ENCODE measurements around the gene NKRF.
"Not testable (repeated sequence)": the region's sequence is repeated elsewhere in the genome, so short reads cannot be mapped to it uniquely, and the experiment has no call there.

The NKRF gene

DNA sequence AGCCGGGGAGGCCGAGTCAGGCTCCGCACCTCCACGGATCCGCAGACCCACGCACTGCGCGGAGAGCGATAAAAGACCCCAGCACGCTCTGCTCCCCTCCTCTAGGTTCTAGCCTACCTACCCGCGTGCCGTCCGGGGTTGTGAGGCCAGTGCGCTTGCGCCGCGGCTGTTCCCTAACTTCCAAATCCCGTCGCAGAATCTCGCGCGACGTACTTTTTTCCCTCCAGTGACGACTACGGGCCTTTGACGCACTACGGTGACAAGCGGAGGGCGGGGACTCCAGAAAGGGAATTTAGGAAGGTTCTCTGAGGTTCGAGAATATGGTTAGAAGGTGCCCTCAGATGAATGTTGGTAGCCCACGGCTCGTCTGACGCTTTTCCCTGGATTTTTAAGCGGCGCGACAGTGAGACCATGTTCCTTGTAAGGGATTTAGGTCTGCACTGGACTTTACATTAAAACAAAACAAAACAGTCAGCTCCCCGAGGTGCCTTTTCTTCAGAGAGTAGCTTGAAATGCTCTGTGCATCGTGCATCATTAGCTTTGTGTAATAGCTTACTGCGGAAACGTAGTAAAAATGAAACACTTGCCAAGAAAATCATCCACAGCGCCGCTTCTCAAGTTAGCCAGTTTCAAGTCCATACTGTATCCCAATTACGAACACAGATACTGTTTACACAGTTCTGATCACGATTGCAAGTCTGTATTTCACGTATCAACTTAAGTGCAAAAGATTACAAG lies at the start of gene NKRF:
TSS of gene NKRF (minus strand) at position 145 of the 738 bp plus-strand sequence.
- peak; percentile 60 for DNase-seq (ENCODE audit: low read depth)

DNA sequence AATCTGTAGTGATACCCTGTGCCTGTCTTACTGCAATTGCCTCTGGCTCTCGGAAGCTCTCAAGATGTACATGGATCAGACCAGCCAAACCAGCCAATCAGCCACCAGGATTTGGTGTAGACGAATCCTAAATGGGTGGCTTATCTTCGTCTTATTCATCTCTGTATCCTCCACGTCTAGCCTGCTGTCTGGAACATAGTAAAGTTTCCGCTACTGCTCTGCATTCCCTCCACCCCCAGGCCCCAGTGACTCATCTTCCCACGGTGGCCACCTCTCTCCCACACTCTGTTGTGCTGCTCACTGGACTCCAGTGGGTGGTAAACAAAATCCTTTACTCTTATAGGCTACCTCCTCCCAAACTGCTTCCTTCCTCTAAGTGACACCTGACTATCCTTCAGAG lies 48.9 kb upstream of the NKRF start:
- no peak for DNase-seq (ENCODE audit: low read depth)

DNA sequence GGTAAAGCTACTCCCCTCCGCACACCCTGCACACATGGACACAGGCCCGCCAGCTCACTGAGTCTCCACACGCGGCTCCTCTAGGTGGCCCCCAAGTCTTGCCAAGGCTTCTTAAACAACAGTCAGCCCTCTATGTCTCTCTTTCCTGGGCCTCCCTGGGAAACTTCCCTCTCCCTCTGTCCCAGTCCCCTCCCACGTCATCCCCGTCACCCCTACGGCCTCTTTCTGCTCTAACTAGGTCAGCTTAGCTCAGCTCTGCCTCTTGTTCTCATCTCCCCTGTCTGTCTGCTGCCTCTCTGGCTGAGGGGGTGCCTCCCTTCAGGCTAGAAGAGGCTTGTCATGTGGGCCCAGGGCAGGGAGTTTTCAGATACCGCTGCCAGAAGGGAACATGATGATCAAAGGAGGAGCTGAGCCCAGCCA lies 47.9 kb upstream of the NKRF start:
- no peak for DNase-seq (ENCODE audit: low read depth)

- no peak for DNase-seq (ENCODE audit: low read depth)
Measured at GRCh38 chrX:119648421-119648775, 42.2 kb upstream of the NKRF start.

- DNase-seq (ENCODE audit: low read depth): no peak
Measured at GRCh38 chrX:119647552-119648420, 41.6 kb upstream of the NKRF start.

GRCh38 chrX:119647089-119647488 lies 40.9 kb upstream of the NKRF start:
- no peak for DNase-seq (ENCODE audit: low read depth)

DNA sequence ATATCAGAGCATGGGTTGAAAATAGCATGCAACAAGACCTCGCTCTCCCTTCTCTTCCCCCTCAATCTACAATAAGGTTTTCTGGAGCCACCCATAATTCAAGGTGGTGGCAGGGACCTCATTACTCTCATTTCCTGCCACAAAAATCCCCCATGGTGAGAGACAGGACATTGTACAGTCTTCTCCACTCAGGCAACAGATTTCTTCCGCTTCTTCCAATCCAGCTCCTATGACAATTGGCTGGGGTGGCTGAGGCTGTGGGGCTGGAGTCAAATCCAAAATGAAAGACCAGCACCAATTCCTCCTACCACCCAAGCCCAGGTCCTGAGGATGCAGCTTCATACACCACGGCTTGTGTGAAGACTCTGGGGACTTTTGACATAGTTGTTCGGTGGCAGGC lies 40.3 kb upstream of the NKRF start:
- DNase-seq (ENCODE audit: low read depth): no peak

GRCh38 chrX:119643696-119644095 lies 37.5 kb upstream of the NKRF start:
- no peak for DNase-seq (ENCODE audit: low read depth)

DNA sequence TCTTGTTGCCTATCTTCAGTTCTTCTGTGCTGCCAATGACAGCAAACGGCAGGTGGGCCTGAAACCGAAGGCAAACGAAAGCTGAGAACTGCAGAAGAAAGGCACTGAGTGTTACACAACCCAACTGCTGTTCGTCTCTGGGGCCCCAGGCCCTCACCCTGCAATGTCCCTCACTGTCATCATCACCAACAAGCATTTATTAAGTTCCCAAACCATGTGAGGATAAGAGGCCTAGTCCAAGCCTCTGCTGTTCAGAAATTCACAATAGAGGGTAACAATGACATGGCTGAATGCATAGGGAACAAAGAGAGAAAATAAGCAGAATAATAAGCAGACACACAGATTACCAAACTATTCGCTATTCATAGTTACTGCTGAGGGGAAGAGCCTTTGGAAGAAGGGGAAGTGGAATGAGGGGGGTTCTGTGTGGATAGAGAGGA lies 34.5 kb upstream of the NKRF start:
- DNase-seq (ENCODE audit: low read depth): no peak

DNA sequence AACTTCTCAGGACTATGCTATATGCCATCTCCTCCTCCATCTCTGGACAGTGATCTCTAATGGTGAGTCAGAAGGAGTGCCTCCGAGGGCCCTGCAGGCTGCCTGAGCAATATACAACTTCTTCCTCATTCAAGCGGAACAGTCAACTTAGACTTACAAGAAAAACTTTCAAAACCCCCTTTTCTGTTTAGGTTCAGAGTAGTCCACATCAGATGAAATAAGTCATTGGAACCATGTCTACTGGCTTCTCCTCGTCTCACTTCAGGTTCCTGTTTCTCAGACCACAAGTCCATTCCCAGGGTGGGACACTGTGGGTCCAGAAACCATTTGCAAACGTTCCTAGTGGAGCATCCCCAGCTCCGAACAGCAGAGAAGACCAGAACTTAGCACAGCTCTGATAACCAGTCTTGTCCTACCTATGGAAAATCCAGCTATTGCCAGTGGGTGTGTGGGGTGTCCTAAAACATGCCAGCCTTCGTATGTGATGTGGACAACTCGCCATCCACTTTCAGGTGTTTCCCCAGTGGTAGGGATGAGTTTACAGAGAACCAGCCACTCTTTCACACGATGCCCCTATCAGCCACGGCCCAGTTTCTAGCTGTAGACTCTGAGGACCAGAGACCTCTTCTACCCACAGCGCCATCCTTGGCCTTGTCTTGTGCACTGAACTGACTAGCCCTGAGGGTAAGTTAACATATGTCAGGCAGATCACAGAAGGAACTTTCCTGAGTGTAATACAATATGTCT lies 32.7 kb upstream of the NKRF start:
- DNase-seq (ENCODE audit: low read depth): no peak

DNA sequence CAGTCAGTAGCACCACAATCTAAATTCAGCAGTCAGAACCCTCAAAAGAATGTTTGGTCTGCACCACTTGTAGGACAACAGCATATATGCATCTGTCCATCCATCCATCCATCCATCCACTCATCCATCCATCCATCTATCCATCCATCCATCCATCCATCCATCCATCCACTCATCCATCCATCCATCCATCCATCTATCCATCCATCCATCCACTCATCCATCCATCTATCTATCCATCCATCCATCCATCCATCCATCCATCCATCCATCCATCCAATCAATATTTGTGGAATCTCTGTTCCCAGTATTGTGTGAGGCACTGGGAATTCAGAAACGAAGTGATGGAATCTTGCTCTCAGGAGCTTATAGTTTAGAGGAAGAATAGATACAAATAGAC lies 31.2 kb upstream of the NKRF start:
- not testable (repeated sequence) for DNase-seq (ENCODE audit: low read depth)

- no peak for DNase-seq (ENCODE audit: low read depth)
Measured at GRCh38 chrX:119636419-119636818, 30.2 kb upstream of the NKRF start.

DNA sequence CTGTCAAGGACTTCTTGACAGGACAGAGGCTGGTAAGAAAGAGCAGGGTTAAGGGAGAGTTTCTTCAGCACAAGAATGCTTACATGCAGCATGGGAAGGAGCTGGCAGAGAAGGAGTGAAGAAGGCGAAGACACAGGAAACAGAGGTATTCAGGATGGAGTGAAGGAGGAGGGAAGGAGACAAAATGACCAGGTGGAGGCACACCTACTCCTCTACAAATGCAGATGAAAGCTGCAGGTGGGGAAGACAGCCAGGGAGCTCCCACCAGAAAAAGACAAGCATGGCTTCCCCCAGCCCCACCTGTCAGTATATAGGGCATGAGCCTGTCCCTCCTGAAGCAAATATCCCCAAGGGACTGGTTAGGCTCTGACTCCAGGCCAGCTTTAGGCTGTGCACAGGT lies 29.6 kb upstream of the NKRF start:
- DNase-seq (ENCODE audit: low read depth): no peak

GRCh38 chrX:119635179-119635578 lies 29.0 kb upstream of the NKRF start:
- DNase-seq (ENCODE audit: low read depth): no peak

- DNase-seq (ENCODE audit: low read depth): no peak
Measured at GRCh38 chrX:119625843-119626242, 19.6 kb upstream of the NKRF start.

DNA sequence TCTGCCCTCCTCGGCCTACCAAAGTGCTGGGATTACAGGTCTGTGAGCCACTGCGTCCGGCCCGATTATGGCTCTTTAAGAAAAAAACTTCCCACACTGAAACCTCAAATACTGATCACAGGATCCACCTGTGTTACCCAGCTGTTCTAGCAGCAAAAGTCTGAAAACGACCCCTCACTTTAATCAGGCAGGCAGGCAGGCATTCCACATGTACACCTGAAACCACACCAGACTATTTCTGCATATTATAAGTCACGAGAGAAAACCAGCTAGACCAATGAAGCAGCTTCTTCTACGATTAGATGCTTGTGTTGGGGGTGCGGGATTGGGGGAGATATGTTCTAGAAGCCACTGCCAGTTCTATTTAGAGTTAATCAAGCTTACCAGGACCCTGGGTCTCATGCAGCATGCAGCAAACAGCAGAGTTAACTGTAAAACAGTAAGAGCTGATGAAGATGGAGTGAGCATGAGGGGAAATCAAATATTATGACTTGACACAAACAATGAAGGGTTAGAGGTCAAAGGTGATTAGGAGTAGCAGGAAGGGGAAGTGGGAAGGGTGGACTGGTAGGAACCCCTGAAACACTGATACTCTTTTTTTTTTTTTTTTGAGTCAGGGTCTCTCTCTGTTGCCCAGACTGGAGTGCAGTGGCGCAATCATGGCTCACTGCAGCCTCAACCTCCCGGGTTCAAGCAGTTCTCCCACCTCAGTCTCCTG lies 18.9 kb upstream of the NKRF start:
- no peak for DNase-seq (ENCODE audit: low read depth)

- DNase-seq (ENCODE audit: low read depth): no peak
Measured at GRCh38 chrX:119624417-119624816, 18.2 kb upstream of the NKRF start.

DNA sequence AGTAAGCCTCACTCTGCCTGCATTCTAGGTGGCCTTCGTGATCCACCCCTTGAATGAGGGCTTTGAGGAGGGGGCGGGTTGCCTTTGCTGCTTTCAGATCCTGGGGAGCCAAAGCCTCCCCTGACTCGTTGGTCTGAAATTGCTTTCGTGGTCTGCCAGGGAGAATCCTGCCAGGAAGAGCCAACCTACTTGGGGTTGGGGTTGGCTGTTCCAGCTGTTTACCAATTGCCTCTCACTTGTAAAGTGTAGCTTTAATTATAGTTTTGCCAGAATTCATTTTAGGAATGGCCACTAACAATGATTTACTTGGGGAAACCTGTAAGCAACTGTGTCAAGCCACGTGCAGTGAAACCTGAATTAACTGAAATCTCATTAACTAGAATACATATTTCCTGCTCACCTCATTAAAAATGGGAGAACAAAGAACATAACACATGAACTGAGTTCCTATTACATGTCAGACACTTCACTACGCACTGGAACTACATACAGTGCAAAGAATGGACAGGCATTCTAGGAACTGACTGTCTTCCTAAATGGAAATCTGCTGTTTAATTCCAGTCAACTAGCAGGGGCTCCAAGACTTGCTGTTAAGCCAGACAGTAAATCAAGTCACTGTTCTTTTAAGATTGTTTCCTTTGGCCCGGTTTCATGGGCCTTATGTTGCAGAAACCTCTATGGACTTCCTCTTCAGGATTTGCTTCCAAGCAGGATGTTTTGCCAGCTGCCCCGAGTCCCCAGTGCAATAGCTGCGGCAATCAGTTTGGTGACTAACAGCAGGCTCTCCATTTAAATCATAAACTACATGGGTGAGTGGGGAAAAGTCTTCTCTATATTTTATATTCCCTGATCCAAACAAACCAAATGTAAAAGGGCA lies 16.4 kb upstream of the NKRF start:
- no peak for DNase-seq (ENCODE audit: low read depth)

DNA sequence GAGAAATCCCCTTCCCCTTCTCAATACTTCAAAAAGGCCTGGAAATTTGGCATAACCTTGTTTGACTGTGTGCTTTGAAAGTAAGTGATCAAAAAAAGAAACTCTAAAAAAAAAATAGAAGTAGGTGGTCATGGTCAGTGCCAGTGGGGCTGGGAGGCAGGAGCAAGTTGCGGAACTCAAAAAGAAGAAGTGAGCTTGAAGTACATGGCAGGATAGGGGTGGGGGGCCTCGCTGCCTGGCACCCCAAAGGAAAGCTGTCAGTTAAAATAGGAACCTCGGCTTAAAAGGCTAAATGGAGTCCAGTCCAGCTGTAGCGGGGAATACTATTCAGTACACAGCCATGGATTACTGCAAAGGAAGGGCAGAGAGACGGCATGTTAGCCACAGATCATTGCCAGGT lies 12.2 kb upstream of the NKRF start:
- DNase-seq (ENCODE audit: low read depth): no peak

GRCh38 chrX:119617517-119618164 lies 11.4 kb upstream of the NKRF start:
- DNase-seq (ENCODE audit: low read depth): no peak

DNA sequence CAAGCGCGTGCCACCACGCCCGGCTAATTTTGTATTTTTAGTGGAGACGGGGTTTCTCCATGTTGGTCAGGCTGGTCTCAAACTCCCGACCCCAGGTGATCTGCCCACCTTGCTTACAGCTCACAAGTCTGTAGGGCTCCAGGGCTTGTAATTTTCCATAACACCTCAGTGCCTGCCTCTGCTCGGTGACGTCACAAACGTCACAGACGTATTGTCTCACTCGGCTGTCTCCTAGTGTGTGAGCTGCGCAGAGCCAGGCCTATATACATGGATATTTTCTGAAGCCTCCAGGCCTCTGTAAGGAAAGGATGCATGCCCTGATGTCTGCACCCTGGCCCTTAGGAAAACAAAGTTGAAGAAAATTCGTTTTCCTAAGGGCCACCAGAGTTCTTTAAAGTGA lies 8.6 kb upstream of the NKRF start:
- DNase-seq (ENCODE audit: low read depth): no peak
